HG02870 (cell line): ENCODE measurements around the gene CPNE1.

Experiments used
- ATAC-seq: cut with Tn5 transposase; IDR thresholded peaks from one replicate; pipeline ENCODE4 v1.9.1; 2021; ENCODE audit warnings: mild to moderate bottlenecking, moderate library complexity; ENCODE audit not compliant: unreplicated experiment

The CPNE1 gene

GRCh38 chr20:35600993-35601973 lies 63.4 kb downstream of the CPNE1 start:
- ATAC-seq, result no peak

GRCh38 chr20:35600176-35600992 lies 64.3 kb downstream of the CPNE1 start:
- ATAC-seq, result no peak

- ATAC-seq, result no peak
These were observed 65.0 kb downstream of the CPNE1 start for GRCh38 chr20:35599776-35600120.

- ATAC-seq, result no peak
These were observed 65.6 kb downstream of the CPNE1 start for GRCh38 chr20:35598899-35599775.

- no peak for ATAC-seq
These were observed 66.2 kb downstream of the CPNE1 start for GRCh38 chr20:35598476-35598875.

GRCh38 chr20:35597186-35597585 lies 67.5 kb downstream of the CPNE1 start:
- no peak for ATAC-seq

- no peak for ATAC-seq
These were observed 68.8 kb downstream of the CPNE1 start for GRCh38 chr20:35595901-35596300.

- ATAC-seq, result no peak
These were observed 69.2 kb downstream of the CPNE1 start for GRCh38 chr20:35595456-35595855.

GRCh38 chr20:35592339-35592974 lies 72.2 kb downstream of the CPNE1 start:
- ATAC-seq, result no peak

GRCh38 chr20:35588397-35588796 lies 76.3 kb downstream of the CPNE1 start:
- ATAC-seq, result no peak

- ATAC-seq, result no peak
These were observed 77.3 kb downstream of the CPNE1 start for GRCh38 chr20:35587436-35587835.

- no peak for ATAC-seq
These were observed 77.8 kb downstream of the CPNE1 start for GRCh38 chr20:35586751-35587425.

GRCh38 chr20:35583636-35584560 lies 80.8 kb downstream of the CPNE1 start:
- ATAC-seq, result no peak

- no peak for ATAC-seq
These were observed 81.8 kb downstream of the CPNE1 start for GRCh38 chr20:35582741-35583404.

GRCh38 chr20:35582131-35582530 lies 82.6 kb downstream of the CPNE1 start:
- ATAC-seq, result no peak

- no peak for ATAC-seq
These were observed 85.5 kb downstream of the CPNE1 start for GRCh38 chr20:35579196-35579595.

- no peak for ATAC-seq
These were observed 86.2 kb downstream of the CPNE1 start for GRCh38 chr20:35578469-35578868.

- no peak for ATAC-seq
These were observed 87.9 kb downstream of the CPNE1 start for GRCh38 chr20:35576816-35577215.
